Activated B cell treated with CpG ODN at 0.5 μM for 24 hours (primary cell): ENCODE measurements around the gene ARHGAP25. TPM values are rescaled to one million over a fixed set of nuclear protein-coding genes. Genes with fewer than 3 reads are reported as not detected.

ENCODE experiments used
- ATAC-seq: fragments of 200-7000 bp; cut with Tn5 transposase; one replicate; pipeline ENCODE4 v1.10.0; 2021; ENCODE audit warnings: low read depth, mild to moderate bottlenecking, moderate library complexity
- CTCF ChIA-PET: fragments of 350-600 bp; sonication (Branson Sonifier 250); formaldehyde crosslinking; loops from one replicate; lab custom pipeline; 2021; ENCODE audit warnings: antibody characterized with exemption; lab: Charles Lee
- POLR2A ChIA-PET: fragments of 350-600 bp; sonication (Branson Sonifier 250); formaldehyde crosslinking; loops from one replicate; lab custom pipeline; 2021; ENCODE audit warnings: antibody characterized with exemption; lab: Charles Lee
- DNase-seq: peaks from one replicate; pipeline ENCODE4 v3.0.0; 2022
- H3K27ac Mint-ChIP-seq: one replicate; pipeline ENCODE4 v1.8.0; 2020; ENCODE audit warnings: mixed read lengths
- H3K27me3 Mint-ChIP-seq: one replicate; pipeline ENCODE4 v1.8.0; 2021; ENCODE audit warnings: mixed read lengths
- H3K36me3 Mint-ChIP-seq: one replicate; pipeline ENCODE4 v1.8.0; 2021; ENCODE audit warnings: low read depth, mixed read lengths
- H3K4me1 Mint-ChIP-seq: one replicate; pipeline ENCODE4 v1.8.0; 2021; ENCODE audit warnings: mixed read lengths
- H3K4me3 Mint-ChIP-seq: one replicate; pipeline ENCODE4 v1.8.0; 2020; ENCODE audit warnings: mild to moderate bottlenecking, mixed read lengths
- H3K9me3 Mint-ChIP-seq: one replicate; pipeline ENCODE4 v1.8.0; 2020; ENCODE audit warnings: mixed read lengths
- intact Hi-C: fragments of 100-400 bp; cut with micrococcal nuclease; formaldehyde crosslinking; loops from one replicate; pipeline ENCODE4 v1.15.1; 2024
- total RNA-seq: library from RNA; stranded (reverse); gene quantifications from 2 replicates; pipeline ENCODE4 v1.2.3, GENCODE V29; 2022
- TF ChIP-seq, protein P1 (sequence below): fragments of 200-600 bp; IDR thresholded peaks from one replicate; pipeline ENCODE4 v1.8.0; 2022; ENCODE audit warnings: antibody characterized with exemption, mild to moderate bottlenecking

Gene ARHGAP25
- total RNA-seq, 1 donor from 2014 or later: 336 TPM

DNA sequence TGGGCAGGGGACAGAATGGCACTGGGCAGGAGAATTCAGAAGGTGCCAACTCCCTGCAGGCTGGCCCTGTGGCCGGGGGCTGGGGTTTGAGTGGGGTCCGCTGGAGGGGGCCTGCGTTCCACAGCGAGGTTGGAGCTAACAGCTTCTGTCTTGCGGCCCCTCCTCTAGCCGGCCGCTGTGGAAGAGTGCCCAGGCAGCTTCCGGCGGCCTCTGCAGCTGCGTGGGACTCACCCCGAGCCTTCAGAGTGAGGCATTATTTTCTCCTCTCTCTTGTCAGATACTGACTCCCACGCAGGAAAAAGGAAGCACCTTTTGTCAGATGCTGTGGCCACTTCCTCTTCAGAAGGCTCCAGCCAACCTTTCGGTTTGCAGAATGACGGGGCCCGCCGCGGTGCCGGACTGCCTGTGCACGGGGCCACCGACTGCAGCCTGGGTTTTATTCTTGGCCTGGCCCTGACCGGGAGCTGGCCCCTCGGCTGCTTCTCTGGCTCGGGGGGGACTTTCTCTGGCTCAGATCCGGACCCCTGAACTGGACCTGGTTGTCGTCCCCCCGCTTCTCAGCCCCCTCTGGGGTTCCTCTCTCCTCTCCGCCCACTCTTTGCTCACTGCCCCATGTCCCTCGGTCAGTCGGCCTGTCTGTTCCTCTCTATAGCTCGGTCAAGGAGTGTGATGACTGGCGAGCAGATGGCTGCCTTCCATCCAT lies 40.1 kb downstream of the ARHGAP25 start:
- Mint-ChIP-seq H3K27ac (peak overlapping the region; percentile 96), H3K4me3 (peak overlapping the region; percentile 98), H3K36me3 (peaks cover 36% of the 10 kb centered on the region), H3K4me1 (peaks cover 82% of the 10 kb centered on the region), H3K27me3 (no peaks in the 10 kb centered on the region), H3K9me3 (no peaks in the 10 kb centered on the region)
- TF ChIP-seq, protein P1, sequence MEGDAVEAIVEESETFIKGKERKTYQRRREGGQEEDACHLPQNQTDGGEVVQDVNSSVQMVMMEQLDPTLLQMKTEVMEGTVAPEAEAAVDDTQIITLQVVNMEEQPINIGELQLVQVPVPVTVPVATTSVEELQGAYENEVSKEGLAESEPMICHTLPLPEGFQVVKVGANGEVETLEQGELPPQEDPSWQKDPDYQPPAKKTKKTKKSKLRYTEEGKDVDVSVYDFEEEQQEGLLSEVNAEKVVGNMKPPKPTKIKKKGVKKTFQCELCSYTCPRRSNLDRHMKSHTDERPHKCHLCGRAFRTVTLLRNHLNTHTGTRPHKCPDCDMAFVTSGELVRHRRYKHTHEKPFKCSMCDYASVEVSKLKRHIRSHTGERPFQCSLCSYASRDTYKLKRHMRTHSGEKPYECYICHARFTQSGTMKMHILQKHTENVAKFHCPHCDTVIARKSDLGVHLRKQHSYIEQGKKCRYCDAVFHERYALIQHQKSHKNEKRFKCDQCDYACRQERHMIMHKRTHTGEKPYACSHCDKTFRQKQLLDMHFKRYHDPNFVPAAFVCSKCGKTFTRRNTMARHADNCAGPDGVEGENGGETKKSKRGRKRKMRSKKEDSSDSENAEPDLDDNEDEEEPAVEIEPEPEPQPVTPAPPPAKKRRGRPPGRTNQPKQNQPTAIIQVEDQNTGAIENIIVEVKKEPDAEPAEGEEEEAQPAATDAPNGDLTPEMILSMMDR: no peak
- ATAC-seq (peak; percentile 78), DNase-seq (peak; percentile 71)
- intact Hi-C loops: loop anchor here (1.0 to 2.0 kb wide), 8 partner anchors 8 to 134 kb away; no protein-coding TSS in a partner anchor
- ChIA-PET POLR2A (interaction anchor here (0.5 to 22.1 kb wide), 31 partner anchors 3 to 1309 kb away, joined by 3 to 1418 read pairs (median 8); partner anchors contain the start of gene ARHGAP25), CTCF (interaction anchor here (0.5 to 6.9 kb wide), 12 partner anchors 9 to 150 kb away, joined by 3 to 84 read pairs (median 10); no protein-coding TSS in a partner anchor)

DNA sequence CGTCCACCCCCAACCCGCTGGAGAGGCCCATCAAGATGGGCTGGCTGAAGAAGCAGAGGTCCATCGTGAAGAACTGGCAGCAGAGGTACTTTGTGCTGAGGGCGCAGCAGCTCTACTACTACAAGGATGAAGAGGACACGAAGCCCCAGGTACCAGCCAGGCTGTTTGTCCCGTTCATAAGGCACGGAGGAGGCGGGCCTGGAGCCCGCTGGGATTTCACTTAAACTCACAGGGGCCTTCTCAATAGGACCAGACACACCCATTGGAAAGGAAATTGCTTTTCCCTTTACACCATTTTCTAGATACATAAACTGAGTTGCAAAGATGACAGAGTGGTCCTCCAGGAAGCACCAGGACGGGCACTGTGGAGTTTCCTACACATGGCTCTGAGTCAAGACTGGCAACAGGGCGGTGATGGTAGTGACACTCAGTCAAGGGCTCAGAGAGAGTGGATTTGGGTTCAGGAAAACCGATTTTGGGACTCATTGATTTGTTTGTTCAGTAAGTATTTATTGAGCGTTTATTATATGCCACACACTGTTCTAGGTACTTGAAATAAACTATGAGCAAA lies 40.7 kb downstream of the ARHGAP25 start:
- ATAC-seq (peak; percentile 5), DNase-seq (no peak)
- ChIA-PET CTCF (interaction anchor here (0.9 to 6.9 kb wide), 15 partner anchors 9 to 150 kb away, joined by 3 to 84 read pairs (median 9); no protein-coding TSS in a partner anchor), POLR2A (interaction anchor here (0.6 to 22.1 kb wide), 30 partner anchors 4 to 308 kb away, joined by 3 to 1418 read pairs (median 11); partner anchors contain the start of genes APLF, ARHGAP25 and FBXO48)
- intact Hi-C loops: loop anchor here (2.0 kb wide), 1 partner anchor 49 kb away; no protein-coding TSS in a partner anchor
- H3K36me3 Mint-ChIP-seq: peaks cover 36% of the 10 kb centered on the region
- H3K4me3 Mint-ChIP-seq: peak overlapping the region; percentile 98
- peaks cover 82% of the 10 kb centered on the region for H3K4me1 Mint-ChIP-seq
- H3K9me3 Mint-ChIP-seq: no peaks in the 10 kb centered on the region
- H3K27ac Mint-ChIP-seq: peak overlapping the region; percentile 96
- H3K27me3 Mint-ChIP-seq: no peaks in the 10 kb centered on the region
- TF ChIP-seq, protein P1: no peak

DNA sequence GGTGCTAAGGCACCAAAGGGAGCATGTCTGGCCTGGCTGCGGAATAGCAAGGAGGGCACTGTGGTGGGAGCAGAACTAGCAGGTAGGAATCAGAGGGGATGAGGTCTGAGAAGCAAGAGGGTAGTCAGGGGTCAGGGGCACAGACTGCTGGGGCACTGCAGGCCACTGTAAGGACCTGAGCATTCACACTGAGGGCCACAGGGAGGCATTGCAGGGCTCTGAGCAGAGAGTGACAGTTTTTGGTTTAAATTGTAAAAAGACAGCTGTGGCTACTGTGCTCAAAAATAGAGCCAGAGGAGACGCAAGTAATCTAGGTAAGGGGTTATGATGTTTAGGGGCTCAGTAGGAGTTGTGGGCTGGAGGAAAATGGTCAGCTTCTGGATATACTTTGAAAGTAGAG lies 41.5 kb downstream of the ARHGAP25 start:
- intact Hi-C loops: loop anchor here (1.0 to 2.0 kb wide), 2 partner anchors 8 to 57 kb away; no protein-coding TSS in a partner anchor
- ChIA-PET CTCF (interaction anchor here (0.6 to 6.9 kb wide), 20 partner anchors 9 to 289 kb away, joined by 3 to 84 read pairs (median 6); no protein-coding TSS in a partner anchor), POLR2A (interaction anchor here (0.9 to 22.1 kb wide), 27 partner anchors 4 to 309 kb away, joined by 3 to 1418 read pairs (median 12); partner anchors contain the start of genes APLF, ARHGAP25 and FBXO48)
- peak overlapping the region; percentile 98 for H3K4me3 Mint-ChIP-seq
- TF ChIP-seq, protein P1: no peak
- peaks cover 36% of the 10 kb centered on the region for H3K36me3 Mint-ChIP-seq
- H3K9me3 Mint-ChIP-seq: no peaks in the 10 kb centered on the region
- ATAC-seq: peak; percentile 10
- no peak for DNase-seq
- peak overlapping the region; percentile 96 for H3K27ac Mint-ChIP-seq
- H3K4me1 Mint-ChIP-seq: peaks cover 82% of the 10 kb centered on the region
- no peaks in the 10 kb centered on the region for H3K27me3 Mint-ChIP-seq

DNA sequence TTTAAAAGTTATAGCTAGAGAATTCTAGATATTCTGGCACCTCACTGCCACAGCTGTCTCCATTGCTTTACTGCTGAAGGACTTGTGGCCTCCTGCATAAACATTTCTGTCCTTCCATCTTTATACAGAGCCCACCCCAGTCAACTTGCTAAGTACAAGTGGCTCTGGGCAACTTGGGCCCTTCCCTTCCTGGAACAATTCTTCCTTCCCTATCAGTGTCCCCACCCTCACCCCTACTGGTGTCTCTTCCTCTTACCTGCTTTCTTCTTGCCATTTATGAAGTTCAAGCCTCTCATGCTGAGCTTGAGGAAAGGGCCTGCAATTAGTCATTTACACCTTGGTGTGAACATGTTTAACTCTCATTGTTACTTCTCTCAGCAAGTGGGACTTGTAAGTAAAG lies 45.0 kb downstream of the ARHGAP25 start:
- peaks cover 62% of the 10 kb centered on the region for H3K4me1 Mint-ChIP-seq
- no peak for DNase-seq
- CTCF ChIA-PET: interaction anchor here (0.8 to 6.9 kb wide), 13 partner anchors 9 to 145 kb away, joined by 3 to 43 read pairs (median 4); partner anchors contain the start of gene ARHGAP25
- intact Hi-C loops: no loop called here
- no peaks in the 10 kb centered on the region for H3K27me3 Mint-ChIP-seq
- TF ChIP-seq, protein P1: no peak
- H3K4me3 Mint-ChIP-seq: peak overlapping the region; percentile 81
- no peak for ATAC-seq
- peaks cover 36% of the 10 kb centered on the region for H3K36me3 Mint-ChIP-seq
- POLR2A ChIA-PET: interaction anchor here (0.7 to 22.1 kb wide), 14 partner anchors 4 to 467 kb away, joined by 3 to 1418 read pairs (median 10); partner anchors contain the start of gene ARHGAP25
- H3K9me3 Mint-ChIP-seq: no peaks in the 10 kb centered on the region
- H3K27ac Mint-ChIP-seq: no peak overlapping the region
